Body of pancreas (tissue), 4 donors: ENCODE results near the gene LRRC8A. TPM values are rescaled to one million over a fixed set of nuclear protein-coding genes. Genes with fewer than 3 reads are reported as not detected.

Experiments used
- ATAC-seq: fragments of 150-250 bp; one replicate; pipeline ENCODE4 v1.9.1; 2016
- DNase-seq, 4 donors: peaks; one replicate each; pipeline ENCODE4 v3.0.0-alpha.2; 2019
- H3K27ac ChIP-seq, 4 donors: fragments of 200-600 bp; sonication (generic); 1 replicate in 3 of 4; 2 replicates in 1 of 4; pipeline versions ENCODE4 v1.5.1 to v1.6.1; 2016 to 2019; ENCODE audit warnings: mild to moderate bottlenecking in 1 of 4, mixed read lengths in 1 of 4, moderate library complexity in 1 of 4
- H3K27me3 ChIP-seq, 2 donors: fragments of 200-600 bp; sonication (generic); one replicate each; pipeline ENCODE4 v1.6.0; 2016; ENCODE audit warnings: mild to moderate bottlenecking in 1 of 2
- H3K36me3 ChIP-seq, 2 donors: fragments of 200-600 bp; sonication (generic); replicated peaks in 1 of 2; 2 replicates each; pipeline ENCODE4 v1.5.1; 2016; ENCODE audit warnings: low read depth in 2 of 2; ENCODE audit not compliant: insufficient read depth in 1 of 2
- H3K4me1 ChIP-seq: fragments of 200-600 bp; sonication (generic); one replicate; pipeline ENCODE4 v1.6.0; 2016
- H3K4me3 ChIP-seq, 2 donors: fragments of 200-600 bp; sonication (generic); 1 replicate in 1 of 2; 2 replicates in 1 of 2; pipeline ENCODE4 v1.5.1; 2016 to 2019
- H3K9me3 ChIP-seq, 3 donors: fragments of 200-600 bp; sonication (generic); 1 replicate in 2 of 3; 2 replicates in 1 of 3; pipeline ENCODE4 v1.5.1; 2016
- CTCF ChIP-seq, 7 experiments: fragments of 450-650 bp in 4 of 7; fragments of 200-600 bp in 3 of 7; sonication (generic) in 3 of 7; IDR thresholded peaks; one replicate each; pipeline ENCODE4 v1.5.1; 2016 to 2019; ENCODE audit warnings: antibody characterized with exemption in 7 of 7
- POLR2A ChIP-seq, 3 donors: fragments of 450-650 bp; IDR thresholded peaks; one replicate each; pipeline ENCODE4 v1.6.1; 2016; ENCODE audit warnings: antibody characterized with exemption in 3 of 3, mild to moderate bottlenecking in 2 of 3
- whole genome bisulfite sequencing, 2 donors: methylation state at CpG; one replicate each; pipeline ENCODE4 v1.1.5; 2017; 5-methylcytosine and 5-hydroxymethylcytosine counted together
- intact Hi-C: fragments of 100-400 bp; cut with DNase I; formaldehyde crosslinking; loops from one replicate; pipeline ENCODE4 v1.15.1; 2023
- total RNA-seq, 2 donors: library from RNA; depleted of rRNA; stranded (reverse); fragments of >200 nt; gene quantifications; one replicate each; pipeline ENCODE4 v1.1.0, GENCODE V29; 2016

Gene LRRC8A
- total RNA-seq, 2 donors from 2014 or later = 21.0 to 23.7 TPM

DNA sequence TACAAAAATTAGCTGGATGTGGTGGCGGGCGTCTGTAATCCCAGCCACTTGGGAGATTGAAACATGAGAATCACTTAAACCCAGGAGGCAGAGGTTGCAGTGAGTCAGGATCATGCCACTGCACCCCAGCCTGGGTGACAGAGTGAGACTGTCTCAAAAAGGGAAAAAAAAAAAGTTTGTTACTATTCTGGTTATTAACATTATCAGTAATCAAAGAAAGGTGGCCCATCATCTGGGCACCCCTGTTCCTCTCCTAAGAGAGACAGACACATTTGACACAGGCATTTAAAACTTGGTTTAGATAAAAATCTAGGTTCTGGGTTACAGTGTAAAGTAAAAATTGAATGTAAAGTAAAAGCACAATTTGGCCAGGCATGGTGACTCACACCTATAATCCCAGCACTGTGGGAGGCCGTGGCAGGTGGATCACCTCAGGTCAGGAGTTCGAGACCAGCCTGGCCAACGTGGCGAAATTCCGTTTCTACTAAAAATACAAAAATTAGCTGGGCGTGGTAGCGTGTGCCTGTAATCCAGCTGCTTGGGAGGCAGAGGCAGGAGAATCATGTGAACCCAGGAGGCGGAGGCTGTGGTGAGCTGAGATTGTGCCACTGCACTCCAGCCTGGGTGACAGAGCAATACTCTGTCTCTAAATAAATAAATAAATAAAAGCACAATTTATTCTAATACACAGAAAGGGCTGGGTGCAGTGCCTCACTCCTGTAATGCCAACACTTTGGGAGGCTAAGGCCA, 22.1 kb downstream of the LRRC8A start:
- whole genome bisulfite sequencing, 2 donors = 92 to 95% methylated on average over 10 of the region's 10 CpGs
- Histone ChIP-seq H3K4me1 (peaks cover 6% of the 10 kb centered on the region), H3K4me3 (no peak overlapping the region), H3K9me3 (no peaks in the 10 kb centered on the region), H3K27me3 (no peaks in the 10 kb centered on the region), H3K36me3 (peaks cover 6 to 13% of the 10 kb centered on the region in 2 donors), H3K27ac (no peak overlapping the region)
- TF ChIP-seq POLR2A (IDR thresholded peaks at IDR 0.05) = no peak
- TF ChIP-seq CTCF (IDR thresholded peaks at IDR 0.05) = no peak
- intact Hi-C loops = no loop called here
- ATAC-seq (no peak), DNase-seq (no peak)

GRCh38 chr9:128905964-128906363, 24.0 kb downstream of the LRRC8A start:
- intact Hi-C loops = no loop called here
- H3K27me3 ChIP-seq = no peaks in the 10 kb centered on the region
- WGBS, 2 donors = 86 to 94% methylated on average over 7 of the region's 7 CpGs
- no peaks in the 10 kb centered on the region for H3K9me3 ChIP-seq
- no peak for ATAC-seq
- no peak for DNase-seq
- peaks cover 8% of the 10 kb centered on the region for H3K4me1 ChIP-seq
- H3K4me3 ChIP-seq = no peak overlapping the region
- peaks cover 6 to 13% of the 10 kb centered on the region in 2 donors for H3K36me3 ChIP-seq
- TF ChIP-seq CTCF (IDR thresholded peaks at IDR 0.05) = no peak
- TF ChIP-seq POLR2A (IDR thresholded peaks at IDR 0.05) = no peak
- no peak overlapping the region for H3K27ac ChIP-seq

- Histone ChIP-seq H3K4me3 (no peak overlapping the region), H3K27me3 (no peaks in the 10 kb centered on the region), H3K27ac (no peak overlapping the region), H3K9me3 (no peaks in the 10 kb centered on the region), H3K4me1 (peaks cover 16% of the 10 kb centered on the region), H3K36me3 (peaks cover 6 to 13% of the 10 kb centered on the region in 2 donors)
- DNase-seq = no peak
- WGBS, 2 donors = 17 to 42% methylated on average over 2 of the region's 2 CpGs
- ATAC-seq = no peak
- intact Hi-C loops = no loop called here
- TF ChIP-seq POLR2A (IDR thresholded peaks at IDR 0.05) (no peak), CTCF (IDR thresholded peaks at IDR 0.05) (no peak)
These were observed 24.8 kb downstream of the LRRC8A start for GRCh38 chr9:128906741-128907140.

- peaks cover 6 to 13% of the 10 kb centered on the region in 2 donors for H3K36me3 ChIP-seq
- H3K4me3 ChIP-seq = no peak overlapping the region
- H3K4me1 ChIP-seq = peaks cover 24% of the 10 kb centered on the region
- 91 to 93% methylated on average over 4 to 14 of the region's 24 CpGs for WGBS, 2 donors
- H3K27ac ChIP-seq = no peak overlapping the region
- no peak for TF ChIP-seq POLR2A (IDR thresholded peaks at IDR 0.05)
- TF ChIP-seq CTCF (IDR thresholded peaks at IDR 0.05) = no peak
- ATAC-seq (no peak), DNase-seq (no peak)
- intact Hi-C loops = no loop called here
- no peaks in the 10 kb centered on the region for H3K9me3 ChIP-seq
- no peaks in the 10 kb centered on the region for H3K27me3 ChIP-seq
These were observed 26.4 kb downstream of the LRRC8A start for GRCh38 chr9:128908372-128908771.

DNA sequence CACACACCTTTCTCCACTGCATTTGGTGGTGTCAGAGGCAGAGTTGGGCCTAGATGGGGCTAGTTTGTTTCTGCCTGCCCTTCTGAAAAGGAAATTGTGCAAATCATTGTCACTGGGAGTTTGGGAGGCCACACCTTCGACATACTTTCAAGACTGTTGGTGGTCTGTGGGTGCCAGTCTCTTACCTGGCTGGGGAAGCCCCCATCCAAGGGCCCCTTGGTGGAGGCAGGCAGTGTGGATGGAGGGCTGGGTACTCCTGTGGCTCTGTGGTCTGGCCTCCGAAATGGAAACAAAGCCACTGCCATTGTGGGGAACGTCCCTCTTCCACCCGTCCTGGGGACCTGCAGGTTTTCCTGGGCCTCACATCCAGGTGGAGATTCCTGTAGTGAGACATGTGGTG, 27.9 kb downstream of the LRRC8A start:
- TF ChIP-seq CTCF (IDR thresholded peaks at IDR 0.05) = no peak
- no peak for TF ChIP-seq POLR2A (IDR thresholded peaks at IDR 0.05)
- H3K4me3 ChIP-seq = no peak overlapping the region
- H3K9me3 ChIP-seq = no peaks in the 10 kb centered on the region
- DNase-seq (no peak), ATAC-seq (no peak)
- no peak overlapping the region for H3K27ac ChIP-seq
- 75 to 82% methylated on average over 4 of the region's 4 CpGs for WGBS, 2 donors
- intact Hi-C loops = no loop called here
- H3K4me1 ChIP-seq = peaks cover 39% of the 10 kb centered on the region
- H3K36me3 ChIP-seq = peaks cover 6 to 13% of the 10 kb centered on the region in 2 donors
- H3K27me3 ChIP-seq = no peaks in the 10 kb centered on the region
